ENCODE results near the gene BRINP3. TPM values are rescaled to one million over a fixed set of nuclear protein-coding genes. Genes with fewer than 3 reads are reported as not detected.

Gene BRINP3
- total and polyA plus RNA-seq, 2 donors (not counting 3 experiments of a cell fraction or from before 2014, with no cell fraction given), result not detected

DNA sequence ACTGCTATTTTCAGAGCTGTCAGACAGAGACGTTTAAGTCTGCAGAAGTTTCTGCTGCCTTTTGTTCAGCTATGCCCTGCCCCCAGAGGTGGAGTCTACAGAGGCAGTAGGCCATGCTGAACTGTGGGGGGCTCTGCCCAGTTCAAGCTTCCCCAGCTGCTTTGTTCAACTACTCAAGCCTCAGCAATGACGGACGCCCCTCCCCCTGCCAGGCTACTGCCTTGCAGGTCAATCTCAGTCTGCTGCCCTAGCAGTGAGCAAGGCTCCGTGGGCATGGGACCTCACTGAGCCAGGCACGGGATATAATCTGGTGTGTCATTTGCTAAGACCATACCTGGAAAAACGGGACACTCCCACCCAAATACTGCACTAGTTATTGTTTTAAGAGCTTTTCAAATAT, 219.7 kb downstream of the BRINP3 start:
- no peak overlapping the region for H3K4me2 ChIP-seq (ENCODE audit: insufficient read depth, low read length)
- DNase-seq (ENCODE audit: low read depth, low spot score) (no peak), FAIRE-seq (no peak)
- ChIA-PET CTCF (interaction anchor here (1.1 to 1.6 kb wide), 2 partner anchors 9 to 19 kb away, joined by 3 to 4 read pairs; no protein-coding TSS in a partner anchor), POLR2A (no interaction called here)
- no TSS peak for BruUV-seq (replicated peaks)
- H3K9me1 ChIP-seq (replicated peaks; ENCODE audit: control insufficient read depth, extremely low read depth, insufficient read depth, low read length), result no peaks in the 10 kb centered on the region
- H4K20me1 ChIP-seq (replicated peaks; ENCODE audit: control insufficient read depth, extremely low read depth, insufficient read depth, low read length), result no peaks in the 10 kb centered on the region
- no peak for TF ChIP-seq GATA2 (IDR thresholded peaks at IDR 0.05; ENCODE audit: insufficient read depth, insufficient read length, low read depth, low read length)
- no peak for TF ChIP-seq FOS (IDR thresholded peaks at IDR 0.05; ENCODE audit: borderline replicate concordance, insufficient read depth, low read length)
- no peak for TF ChIP-seq CTCF (IDR thresholded peaks at IDR 0.05; ENCODE audit: extremely low read depth in 1 of 2, insufficient read depth in 1 of 2, low read depth in 1 of 2, low read length in 2 of 2)
- no peak for TF ChIP-seq POLR2A (IDR thresholded peaks at IDR 0.05; ENCODE audit: low read depth, low read length)
- TF ChIP-seq EZH2 (IDR thresholded peaks at IDR 0.05; ENCODE audit: borderline replicate concordance, low read depth, low read length, severe bottlenecking), result no peak
- no peak for TF ChIP-seq MAX (IDR thresholded peaks at IDR 0.05; ENCODE audit: insufficient read depth, insufficient read length)
- no peaks in the 10 kb centered on the region for H3K27me3 ChIP-seq (ENCODE audit: control insufficient read depth in 2 of 2, insufficient read depth in 2 of 2, low read length in 2 of 2)
- no peak overlapping the region for H3K4me3 ChIP-seq (replicated peaks in 1 of 3; ENCODE audit: insufficient read depth in 1 of 3, low read depth in 1 of 3, low read length in 3 of 3)
- no peak overlapping the region for H2AFZ ChIP-seq (ENCODE audit: low read depth, low read length)
- H3K9ac ChIP-seq (replicated peaks; ENCODE audit: extremely low read depth, insufficient read depth, low read length), result no peak overlapping the region
- no peak overlapping the region for H3K27ac ChIP-seq (ENCODE audit: insufficient read depth, low read depth, low read length)
- no peaks in the 10 kb centered on the region for H3K4me1 ChIP-seq (ENCODE audit: control insufficient read depth, extremely low read depth, insufficient read depth, low read length)
- H3K79me2 ChIP-seq (ENCODE audit: control insufficient read depth, insufficient read depth, low read length), result no peaks in the 10 kb centered on the region
- no peaks in the 10 kb centered on the region for H3K9me3 ChIP-seq (replicated peaks; ENCODE audit: control insufficient read depth, insufficient read depth, low read length)
- dilution Hi-C loops (cut with MboI; ENCODE audit: extremely low pct_ligation_motif_present, low sequenced_read_pairs) (no loop called here), intact Hi-C loops (cut with micrococcal nuclease) (no loop called here)
- H3K36me3 ChIP-seq (ENCODE audit: control insufficient read depth in 2 of 2, extremely low read depth in 1 of 2, insufficient read depth in 2 of 2, low read length in 2 of 2), result no peaks in the 10 kb centered on the region

Data from endothelial cell of umbilical vein (primary cell).